Liver (tissue), 3 donors: ENCODE results near the gene FAM53B.

ENCODE experiments used
- CTCF ChIP-seq: fragments of 150-350 bp; IDR thresholded peaks from 2 replicates; pipeline ENCODE4 v1.5.1; 2017; ENCODE audit warnings: improper control_type of control experiment, low read depth, low read length; ENCODE audit not compliant: missing input control
- GABPA ChIP-seq, 2 donors: IDR thresholded peaks in 1 of 2; conservative IDR thresholded peaks in 1 of 2; 2 replicates each; pipeline ENCODE4 v1.6.1; 2016; ENCODE audit warnings: antibody characterized with exemption in 2 of 2, mild to moderate bottlenecking in 1 of 2, moderate library complexity in 1 of 2
- HNF4G ChIP-seq: IDR thresholded peaks from 2 replicates; pipeline ENCODE4 v1.6.1; 2016; ENCODE audit warnings: antibody characterized with exemption
- JUND ChIP-seq, 2 donors: IDR thresholded peaks; 2 replicates each; pipeline ENCODE4 v1.6.1; 2016; ENCODE audit warnings: antibody characterized with exemption in 2 of 2
- MAX ChIP-seq: IDR thresholded peaks from 2 replicates; pipeline ENCODE4 v1.6.1; 2016; ENCODE audit warnings: antibody characterized with exemption
- RAD21 ChIP-seq, 2 donors: IDR thresholded peaks; 2 replicates each; pipeline ENCODE4 v1.6.1; 2016; ENCODE audit warnings: antibody characterized with exemption in 2 of 2, mild to moderate bottlenecking in 2 of 2
- REST ChIP-seq: IDR thresholded peaks from 2 replicates; pipeline ENCODE4 v1.6.1; 2016; ENCODE audit warnings: antibody characterized with exemption, mild to moderate bottlenecking
- RXRA ChIP-seq, 2 donors: IDR thresholded peaks; 2 replicates each; pipeline ENCODE4 v1.6.1; 2017 to 2018; ENCODE audit warnings: antibody characterized with exemption in 2 of 2, mild to moderate bottlenecking in 1 of 2
- TAF1 ChIP-seq: conservative IDR thresholded peaks from 2 replicates; pipeline ENCODE4 v1.6.1; 2016; ENCODE audit warnings: antibody characterized with exemption, mild to moderate bottlenecking
- YY1 ChIP-seq: IDR thresholded peaks from 2 replicates; pipeline ENCODE4 v1.6.1; 2016; ENCODE audit warnings: antibody characterized with exemption, mild to moderate bottlenecking
- ZBTB33 ChIP-seq: IDR thresholded peaks from 2 replicates; pipeline ENCODE4 v1.6.1; 2016; ENCODE audit warnings: antibody characterized with exemption
- donor health status: healthy.
- donor health status: healthy.

DNA sequence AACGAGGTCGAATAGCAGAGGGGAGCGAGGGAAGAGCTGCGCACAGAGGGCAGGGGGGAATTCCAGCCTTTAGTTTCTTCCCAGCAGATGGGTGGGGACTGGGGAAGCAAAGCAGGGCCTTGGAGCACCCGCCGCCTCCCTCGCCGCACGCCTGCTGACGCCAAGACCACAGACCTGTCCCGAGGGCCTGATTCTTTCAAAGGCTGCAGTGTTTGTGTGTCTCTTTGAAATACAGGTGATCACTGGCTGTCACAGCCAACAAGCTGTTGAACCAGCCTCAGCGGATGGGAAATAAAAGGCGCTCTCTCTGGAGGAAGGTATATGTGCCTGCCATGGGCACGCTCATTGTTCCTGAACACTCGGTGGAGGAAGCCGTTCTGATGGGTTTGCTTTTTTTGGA, 119.3 kb downstream of the FAM53B start:
- TF ChIP-seq ZBTB33 (no peak), CTCF (no peak), REST (no peak), JUND (IDR thresholded peaks at IDR 0.05) (no peak), YY1 (no peak), RXRA (IDR thresholded peaks at IDR 0.05) (no peak), RAD21 (IDR thresholded peaks at IDR 0.05) (no peak), TAF1 (no peak), HNF4G (no peak), GABPA (IDR thresholded peaks at IDR 0.05 in 1 of 2, conservative IDR thresholded peaks at IDR 0.05 in 1 of 2) (no peak), MAX (no peak)
